Myometrial cell (primary cell): ENCODE data around the gene GADD45A. TPM values are rescaled to one million over a fixed set of nuclear protein-coding genes. Genes with fewer than 3 reads are reported as not detected.

Experiments
- total RNA-seq: library from RNA; depleted of rRNA; stranded (reverse); fragments of >200 nt; gene quantifications from 2 replicates; pipeline ENCODE4 v1.2.3, GENCODE V29; 2015

GADD45A gene, protein sequence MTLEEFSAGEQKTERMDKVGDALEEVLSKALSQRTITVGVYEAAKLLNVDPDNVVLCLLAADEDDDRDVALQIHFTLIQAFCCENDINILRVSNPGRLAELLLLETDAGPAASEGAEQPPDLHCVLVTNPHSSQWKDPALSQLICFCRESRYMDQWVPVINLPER
- 68.0 and 70.0 TPM in 2 replicates for total RNA-seq

DNA sequence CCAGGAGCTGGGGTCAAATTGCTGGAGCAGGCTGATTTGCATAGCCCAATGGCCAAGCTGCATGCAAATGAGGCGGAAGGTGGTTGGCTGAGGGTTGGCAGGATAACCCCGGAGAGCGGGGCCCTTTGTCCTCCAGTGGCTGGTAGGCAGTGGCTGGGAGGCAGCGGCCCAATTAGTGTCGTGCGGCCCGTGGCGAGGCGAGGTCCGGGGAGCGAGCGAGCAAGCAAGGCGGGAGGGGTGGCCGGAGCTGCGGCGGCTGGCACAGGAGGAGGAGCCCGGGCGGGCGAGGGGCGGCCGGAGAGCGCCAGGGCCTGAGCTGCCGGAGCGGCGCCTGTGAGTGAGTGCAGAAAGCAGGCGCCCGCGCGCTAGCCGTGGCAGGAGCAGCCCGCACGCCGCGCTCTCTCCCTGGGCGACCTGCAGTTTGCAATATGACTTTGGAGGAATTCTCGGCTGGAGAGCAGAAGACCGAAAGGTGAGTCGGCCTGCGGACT is at the start of gene GADD45A:
Gene GADD45A, plus strand, starts transcription at position 135 of the 491 bp plus-strand sequence. Its CDS starts 294 bp downstream, at position 429.

Other genes starting within 250 kb of the GADD45A start
- 140 and 160 TPM in 2 replicates for gene GNG12, start 148.3 kb downstream of the GADD45A start, total RNA-seq